GM12878 (cell line): Measurements from ENCODE around the gene TAS2R46. TPM values are rescaled to one million over a fixed set of nuclear protein-coding genes. Genes with fewer than 3 reads are reported as not detected.

Source experiments
- ATAC-seq: fragments of 200-7000 bp; cut with Tn5 transposase; 3 replicates; pipeline ENCODE4 v1.9.1; 2020; ENCODE audit warnings: mild to moderate bottlenecking, moderate library complexity
- BruUV-seq: library from RNA; stranded (reverse); fragments of 400-500 nt; replicated peaks from 2 replicates; lab custom pipeline; 2021; lab: Mats Ljungman, UMichigan
- CTCF ChIA-PET: fragments of 300-600 bp; sonication (Branson Sonifier 250); formaldehyde crosslinking; extraction: SDS; loops from one replicate; lab custom pipeline; 2021; ENCODE audit warnings: inconsistent platforms; lab: Yijun Ruan, JAX
- POLR2A ChIA-PET: fragments of 350-600 bp; formaldehyde crosslinking; extraction: SDS; loops from one replicate; lab custom pipeline; 2021; ENCODE audit warnings: inconsistent platforms; lab: Charles Lee
- RAD21 ChIA-PET: fragments of 300-600 bp; sonication (Branson Sonifier 250); formaldehyde crosslinking; loops from one replicate; lab custom pipeline; 2023; ENCODE audit warnings: antibody characterized with exemption; ENCODE audit not compliant: unreplicated experiment; lab: Charles Lee
- SMC1A ChIA-PET: fragments of 300-600 bp; sonication (Branson Sonifier 250); formaldehyde crosslinking; loops from one replicate; lab custom pipeline; 2023; ENCODE audit not compliant: unreplicated experiment, uncharacterized antibody; lab: Charles Lee
- DNase-seq: peaks from one replicate; pipeline ENCODE4 v3.0.0-alpha.2; 2011; ENCODE audit warnings: low read depth, low spot score
- FAIRE-seq: peaks from 3 replicates; lab custom pipeline; 2011; peaks lifted over from hg19 to GRCh38; lab: Jason Lieb, UNC
- H2AFZ ChIP-seq: 2 replicates; pipeline ENCODE4 v1.6.0; 2011; ENCODE audit warnings: low read depth, low read length, control low read depth; ENCODE audit not compliant: control insufficient read depth
- H3K27ac ChIP-seq: 2 replicates; pipeline ENCODE4 v1.5.1; 2011; ENCODE audit warnings: control low read depth; ENCODE audit not compliant: control insufficient read depth, insufficient read depth
- H3K27me3 ChIP-seq, 2 experiments: replicated peaks in 1 of 2; 2 replicates each; pipeline versions ENCODE4 v1.6.0 to v1.6.1; 2011; ENCODE audit warnings: low read length in 1 of 2; ENCODE audit not compliant: control insufficient read depth in 2 of 2, insufficient read depth in 2 of 2
- H3K36me3 ChIP-seq, 2 experiments: 2 replicates each; pipeline ENCODE4 v1.5.1; 2011; ENCODE audit warnings: low read length in 1 of 2; ENCODE audit not compliant: control insufficient read depth in 2 of 2, insufficient read depth in 2 of 2
- H3K4me1 ChIP-seq: 2 replicates; pipeline ENCODE4 v1.6.1; 2011; ENCODE audit warnings: mild to moderate bottlenecking, low read length, moderate library complexity, mixed read lengths; ENCODE audit not compliant: control insufficient read depth, insufficient read depth
- H3K4me2 ChIP-seq: 2 replicates; pipeline ENCODE4 v1.6.0; 2011; ENCODE audit warnings: control low read depth; ENCODE audit not compliant: control insufficient read depth, insufficient read depth
- H3K4me3 ChIP-seq: fragments of 200-600 bp; sonication (generic); 2 replicates; pipeline ENCODE4 v1.5.1; 2016
- H3K79me2 ChIP-seq: 2 replicates; pipeline ENCODE4 v1.6.0; 2011; ENCODE audit warnings: low read length; ENCODE audit not compliant: control insufficient read depth, insufficient read depth
- H3K9ac ChIP-seq: 2 replicates; pipeline ENCODE4 v1.8.0; 2011; ENCODE audit warnings: low read length, control low read depth, mixed read lengths; ENCODE audit not compliant: control insufficient read depth, insufficient read depth
- H3K9me3 ChIP-seq: replicated peaks from 3 replicates; pipeline ENCODE4 v1.5.1; 2011; ENCODE audit warnings: mild to moderate bottlenecking, low read length; ENCODE audit not compliant: control insufficient read depth, insufficient read depth
- H4K20me1 ChIP-seq: 2 replicates; pipeline ENCODE4 v1.6.0; 2011; ENCODE audit not compliant: control insufficient read depth, insufficient read depth
- BACH1 ChIP-seq: fragments of 450-650 bp; IDR thresholded peaks from 2 replicates; pipeline ENCODE4 v1.6.1; 2017; ENCODE audit warnings: mild to moderate bottlenecking, borderline replicate concordance
- CHD4 ChIP-seq: fragments of 200-600 bp; sonication (generic); IDR thresholded peaks from 2 replicates; pipeline ENCODE4 v1.6.1; 2016; ENCODE audit warnings: mild to moderate bottlenecking
- HDAC2 ChIP-seq: fragments of 200-600 bp; sonication (generic); IDR thresholded peaks from 2 replicates; pipeline ENCODE4 v1.6.1; 2017
- MYC ChIP-seq: IDR thresholded peaks from 2 replicates; pipeline ENCODE4 v1.6.1; 2011; ENCODE audit warnings: mild to moderate bottlenecking, low read length, moderate library complexity, inconsistent platforms; ENCODE audit not compliant: insufficient read depth, insufficient replicate concordance, insufficient read length, severe bottlenecking
- NFXL1 ChIP-seq: fragments of 450-650 bp; IDR thresholded peaks from 2 replicates; pipeline ENCODE4 v1.6.1; 2017; ENCODE audit warnings: antibody characterized with exemption, mild to moderate bottlenecking, borderline replicate concordance
- PML ChIP-seq: IDR thresholded peaks from 2 replicates; pipeline ENCODE4 v1.6.1; 2012; ENCODE audit warnings: low read length, inconsistent platforms
- RBBP5 ChIP-seq: fragments of 200-600 bp; sonication (generic); conservative IDR thresholded peaks from 2 replicates; pipeline ENCODE4 v1.6.1; 2016
- RELA ChIP-seq: fragments of 450-650 bp; IDR thresholded peaks from 2 replicates; pipeline ENCODE4 v1.8.0; 2014; ENCODE audit warnings: borderline replicate concordance; ENCODE audit not compliant: partially characterized antibody
- TCF12 ChIP-seq: IDR thresholded peaks from 2 replicates; pipeline ENCODE4 v1.6.1; 2011; ENCODE audit warnings: low read depth, mild to moderate bottlenecking, low read length
- ZNF274 ChIP-seq: IDR thresholded peaks from one replicate; pipeline ENCODE4 v1.8.0; 2011; ENCODE audit not compliant: insufficient read length, insufficient read depth
- in situ Hi-C: fragments of 300-500 bp; cut with MboI; formaldehyde crosslinking; loops from 9 replicates; pipeline ENCODE4 v1.14.3; 2018; ENCODE audit warnings: mixed read lengths
- intact Hi-C: fragments of 100-400 bp; cut with micrococcal nuclease; formaldehyde crosslinking; loops from one replicate; pipeline ENCODE4 v1.14.2; 2022; ENCODE audit not compliant: unreplicated experiment
- polyA plus RNA-seq, 11 experiments: library from polyadenylated mRNA; depleted of rRNA in 4 of 11; unstranded in 6 of 11; stranded (reverse) in 5 of 11; fragments of >200 nt; fragmentation: Nextera tagmentation in 4 of 11; fragmentation: Illumina TruSeq in 1 of 11; extraction: Ambion mirVana in 4 of 11; extraction: Trizol in 1 of 11; gene quantifications; 1 replicate in 1 of 11; 2 replicates in 10 of 11; pipeline versions ENCODE4 v1.2.1 to v1.2.3, GENCODE V29; 2011 to 2016; ENCODE audit warnings: inconsistent platforms in 2 of 11, missing spikeins in 2 of 11, low read depth in 1 of 11
- total RNA-seq, 4 experiments: library from RNA; depleted of rRNA in 3 of 4; stranded (reverse); fragments of >200 nt in 3 of 4; fragmentation: Illumina TruSeq in 1 of 4; extraction: Trizol in 1 of 4; gene quantifications; 2 replicates each; pipeline versions ENCODE4 v1.2.1 to v1.2.3, GENCODE V29; 2013 to 2021
- TF ChIP-seq, protein P1 (sequence below): fragments of 450-650 bp; formaldehyde crosslinking; IDR thresholded peaks from 2 replicates; pipeline ENCODE4 v1.4.0; 2020; ENCODE audit warnings: mild to moderate bottlenecking, moderate library complexity
- TF ChIP-seq, protein P2 (sequence below): fragments of 450-650 bp; formaldehyde crosslinking; IDR thresholded peaks from 2 replicates; pipeline ENCODE4 v1.5.0; 2022; ENCODE audit warnings: mild to moderate bottlenecking, missing genetic modification characterization
- TF ChIP-seq, protein P3 (sequence below): IDR thresholded peaks from 2 replicates; pipeline ENCODE4 v1.6.1; 2011; ENCODE audit warnings: borderline replicate concordance, low read depth, mild to moderate bottlenecking, moderate library complexity, mixed read lengths, low read length; ENCODE audit not compliant: insufficient read depth; ENCODE audit errors: extremely low read length

TAS2R46 gene
- total and polyA plus RNA-seq, 10 of the 15 experiments (the other 5 are each of a cell fraction or from before 2014, with no cell fraction given), result 0.07 to 3.8 (median 0.55) TPM; not detected in 2

DNA sequence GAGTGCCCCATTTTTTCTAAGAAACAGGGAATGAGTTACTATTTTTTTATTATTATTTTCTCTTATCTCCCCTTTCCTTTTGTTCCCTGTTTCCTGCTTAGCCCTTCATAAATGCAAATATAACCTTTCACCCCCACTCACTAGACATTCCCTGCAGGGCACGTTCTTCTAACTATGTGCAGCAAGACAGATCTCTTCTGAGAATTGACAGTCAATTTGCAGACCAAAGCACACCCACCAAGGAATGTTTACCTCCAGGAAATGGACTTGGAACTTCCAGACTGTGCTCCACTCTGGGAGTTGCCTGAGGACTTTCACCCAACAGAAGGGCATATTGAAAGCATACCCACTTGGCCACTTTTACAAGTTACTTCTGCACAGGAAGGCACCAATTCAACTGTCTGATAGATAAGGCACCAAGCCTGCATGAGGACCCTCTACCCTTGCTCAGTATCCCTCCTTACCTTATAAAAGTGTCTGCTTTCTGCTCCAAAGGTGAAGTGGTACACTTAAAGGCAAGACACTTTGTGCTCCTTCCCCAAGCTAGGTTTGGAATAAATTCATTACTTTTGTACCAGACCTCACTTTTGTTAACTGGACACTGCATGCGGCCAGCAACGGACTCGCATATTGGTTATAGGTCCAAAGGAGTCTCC lies 46.2 kb downstream of the TAS2R46 start (continued):
- TF ChIP-seq, protein P1, sequence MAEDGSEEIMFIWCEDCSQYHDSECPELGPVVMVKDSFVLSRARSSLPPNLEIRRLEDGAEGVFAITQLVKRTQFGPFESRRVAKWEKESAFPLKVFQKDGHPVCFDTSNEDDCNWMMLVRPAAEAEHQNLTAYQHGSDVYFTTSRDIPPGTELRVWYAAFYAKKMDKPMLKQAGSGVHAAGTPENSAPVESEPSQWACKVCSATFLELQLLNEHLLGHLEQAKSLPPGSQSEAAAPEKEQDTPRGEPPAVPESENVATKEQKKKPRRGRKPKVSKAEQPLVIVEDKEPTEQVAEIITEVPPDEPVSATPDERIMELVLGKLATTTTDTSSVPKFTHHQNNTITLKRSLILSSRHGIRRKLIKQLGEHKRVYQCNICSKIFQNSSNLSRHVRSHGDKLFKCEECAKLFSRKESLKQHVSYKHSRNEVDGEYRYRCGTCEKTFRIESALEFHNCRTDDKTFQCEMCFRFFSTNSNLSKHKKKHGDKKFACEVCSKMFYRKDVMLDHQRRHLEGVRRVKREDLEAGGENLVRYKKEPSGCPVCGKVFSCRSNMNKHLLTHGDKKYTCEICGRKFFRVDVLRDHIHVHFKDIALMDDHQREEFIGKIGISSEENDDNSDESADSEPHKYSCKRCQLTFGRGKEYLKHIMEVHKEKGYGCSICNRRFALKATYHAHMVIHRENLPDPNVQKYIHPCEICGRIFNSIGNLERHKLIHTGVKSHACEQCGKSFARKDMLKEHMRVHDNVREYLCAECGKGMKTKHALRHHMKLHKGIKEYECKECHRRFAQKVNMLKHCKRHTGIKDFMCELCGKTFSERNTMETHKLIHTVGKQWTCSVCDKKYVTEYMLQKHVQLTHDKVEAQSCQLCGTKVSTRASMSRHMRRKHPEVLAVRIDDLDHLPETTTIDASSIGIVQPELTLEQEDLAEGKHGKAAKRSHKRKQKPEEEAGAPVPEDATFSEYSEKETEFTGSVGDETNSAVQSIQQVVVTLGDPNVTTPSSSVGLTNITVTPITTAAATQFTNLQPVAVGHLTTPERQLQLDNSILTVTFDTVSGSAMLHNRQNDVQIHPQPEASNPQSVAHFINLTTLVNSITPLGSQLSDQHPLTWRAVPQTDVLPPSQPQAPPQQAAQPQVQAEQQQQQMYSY (CRISPR knock-in tag), result no peak
- TF ChIP-seq TCF12, result no peak

DNA sequence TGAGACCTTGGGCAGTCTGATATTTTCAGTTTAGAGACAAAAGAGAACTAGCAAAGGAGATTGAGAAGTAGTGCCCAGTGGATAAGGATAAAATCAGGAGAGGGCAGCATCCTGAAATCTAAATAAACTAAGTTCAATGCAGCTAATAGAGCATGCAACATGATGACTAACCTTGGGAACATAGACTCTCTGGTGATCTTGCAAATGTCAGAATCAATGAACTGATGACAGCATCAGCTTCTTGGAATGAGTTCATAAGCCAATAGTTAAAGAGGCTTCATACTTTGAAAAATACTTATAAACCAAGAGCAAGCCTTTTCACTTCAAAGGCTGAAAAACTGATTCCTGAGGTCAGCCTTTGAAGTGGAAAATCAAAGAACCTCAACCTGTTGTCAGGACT lies 47.9 kb downstream of the TAS2R46 start:
- Histone ChIP-seq H3K4me1 (no peaks in the 10 kb centered on the region), H3K4me2 (no peak overlapping the region), H4K20me1 (no peaks in the 10 kb centered on the region), H3K79me2 (no peaks in the 10 kb centered on the region), H3K9me3 (no peaks in the 10 kb centered on the region), H3K4me3 (no peak overlapping the region), H3K36me3 (no peaks in the 10 kb centered on the region), H3K9ac (no peak overlapping the region), H3K27me3 (no peaks in the 10 kb centered on the region), H2AFZ (no peak overlapping the region), H3K27ac (no peak overlapping the region)
- DNase-seq (no peak), ATAC-seq (no peak), FAIRE-seq (no peak)
- in situ Hi-C loops (no loop called here), intact Hi-C loops (no loop called here)
- ChIA-PET RAD21 (no interaction called here), POLR2A (no interaction called here), SMC1A (no interaction called here), CTCF (interaction anchor here (1.4 kb wide), 1 partner anchor 7 kb away, joined by 3 read pairs; no protein-coding TSS in a partner anchor)
- BruUV-seq, result no TSS peak
- TF ChIP-seq BACH1 (no peak), RBBP5 (no peak), CHD4 (no peak), PML (no peak), HDAC2 (no peak), ZNF274 (no peak), NFXL1 (no peak), RELA (no peak), MYC (no peak)
- TF ChIP-seq, protein P2, sequence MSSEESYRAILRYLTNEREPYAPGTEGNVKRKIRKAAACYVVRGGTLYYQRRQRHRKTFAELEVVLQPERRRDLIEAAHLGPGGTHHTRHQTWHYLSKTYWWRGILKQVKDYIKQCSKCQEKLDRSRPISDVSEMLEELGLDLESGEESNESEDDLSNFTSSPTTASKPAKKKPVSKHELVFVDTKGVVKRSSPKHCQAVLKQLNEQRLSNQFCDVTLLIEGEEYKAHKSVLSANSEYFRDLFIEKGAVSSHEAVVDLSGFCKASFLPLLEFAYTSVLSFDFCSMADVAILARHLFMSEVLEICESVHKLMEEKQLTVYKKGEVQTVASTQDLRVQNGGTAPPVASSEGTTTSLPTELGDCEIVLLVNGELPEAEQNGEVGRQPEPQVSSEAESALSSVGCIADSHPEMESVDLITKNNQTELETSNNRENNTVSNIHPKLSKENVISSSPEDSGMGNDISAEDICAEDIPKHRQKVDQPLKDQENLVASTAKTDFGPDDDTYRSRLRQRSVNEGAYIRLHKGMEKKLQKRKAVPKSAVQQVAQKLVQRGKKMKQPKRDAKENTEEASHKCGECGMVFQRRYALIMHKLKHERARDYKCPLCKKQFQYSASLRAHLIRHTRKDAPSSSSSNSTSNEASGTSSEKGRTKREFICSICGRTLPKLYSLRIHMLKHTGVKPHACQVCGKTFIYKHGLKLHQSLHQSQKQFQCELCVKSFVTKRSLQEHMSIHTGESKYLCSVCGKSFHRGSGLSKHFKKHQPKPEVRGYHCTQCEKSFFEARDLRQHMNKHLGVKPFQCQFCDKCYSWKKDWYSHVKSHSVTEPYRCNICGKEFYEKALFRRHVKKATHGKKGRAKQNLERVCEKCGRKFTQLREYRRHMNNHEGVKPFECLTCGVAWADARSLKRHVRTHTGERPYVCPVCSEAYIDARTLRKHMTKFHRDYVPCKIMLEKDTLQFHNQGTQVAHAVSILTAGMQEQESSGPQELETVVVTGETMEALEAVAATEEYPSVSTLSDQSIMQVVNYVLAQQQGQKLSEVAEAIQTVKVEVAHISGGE (CRISPR knock-in tag), result no peak
- TF ChIP-seq, protein P3, sequence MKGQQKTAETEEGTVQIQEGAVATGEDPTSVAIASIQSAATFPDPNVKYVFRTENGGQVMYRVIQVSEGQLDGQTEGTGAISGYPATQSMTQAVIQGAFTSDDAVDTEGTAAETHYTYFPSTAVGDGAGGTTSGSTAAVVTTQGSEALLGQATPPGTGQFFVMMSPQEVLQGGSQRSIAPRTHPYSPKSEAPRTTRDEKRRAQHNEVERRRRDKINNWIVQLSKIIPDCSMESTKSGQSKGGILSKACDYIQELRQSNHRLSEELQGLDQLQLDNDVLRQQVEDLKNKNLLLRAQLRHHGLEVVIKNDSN, result no peak
